ENCODE data around the gene SEC24C.

SEC24C gene

GRCh38 chr10:73763343-73763742 lies 19.2 kb downstream of the SEC24C start:
- Histone ChIP-seq H3K27me3 (ENCODE audit: control insufficient read depth, insufficient read depth, low read length) (no peaks in the 10 kb centered on the region), H3K4me3 (ENCODE audit: low read length) (no peak overlapping the region), H3K27ac (ENCODE audit: low read depth, low read length) (no peak overlapping the region), H3K4me1 (ENCODE audit: control insufficient read depth, insufficient read depth, low read length) (no peaks in the 10 kb centered on the region), H3K36me3 (ENCODE audit: control insufficient read depth, insufficient read depth, low read length) (peaks cover 72% of the 10 kb centered on the region), H3K9ac (ENCODE audit: low read length) (no peak overlapping the region)

- Histone ChIP-seq H3K4me3 (ENCODE audit: low read length) (no peak overlapping the region), H3K4me1 (ENCODE audit: control insufficient read depth, insufficient read depth, low read length) (no peaks in the 10 kb centered on the region), H3K36me3 (ENCODE audit: control insufficient read depth, insufficient read depth, low read length) (peaks cover 68% of the 10 kb centered on the region)
Measured at GRCh38 chr10:73765066-73765465, 20.9 kb downstream of the SEC24C start.

GRCh38 chr10:73768881-73769280 lies 24.7 kb downstream of the SEC24C start:
- H3K27ac ChIP-seq (ENCODE audit: low read depth, low read length), result no peak overlapping the region
- no peak overlapping the region for H3K9ac ChIP-seq (ENCODE audit: low read length)
- H3K27me3 ChIP-seq (ENCODE audit: control insufficient read depth, insufficient read depth, low read length), result no peaks in the 10 kb centered on the region
- H3K4me3 ChIP-seq (ENCODE audit: low read length), result no peak overlapping the region
- peaks cover 51% of the 10 kb centered on the region for H3K36me3 ChIP-seq (ENCODE audit: control insufficient read depth, insufficient read depth, low read length)
- H3K4me1 ChIP-seq (ENCODE audit: control insufficient read depth, insufficient read depth, low read length), result peaks cover 9% of the 10 kb centered on the region

More at GRCh38 chr10:73765066-73765465, 20.9 kb downstream of the SEC24C start:
- Histone ChIP-seq H3K27me3 (ENCODE audit: control insufficient read depth, insufficient read depth, low read length) (no peaks in the 10 kb centered on the region), H3K9ac (ENCODE audit: low read length) (no peak overlapping the region), H3K27ac (ENCODE audit: low read depth, low read length) (no peak overlapping the region)

GRCh38 chr10:73769396-73769795 lies 25.2 kb downstream of the SEC24C start:
- Histone ChIP-seq H3K4me3 (ENCODE audit: low read length) (no peak overlapping the region), H3K4me1 (ENCODE audit: control insufficient read depth, insufficient read depth, low read length) (peaks cover 12% of the 10 kb centered on the region), H3K9ac (ENCODE audit: low read length) (no peak overlapping the region), H3K27ac (ENCODE audit: low read depth, low read length) (no peak overlapping the region), H3K27me3 (ENCODE audit: control insufficient read depth, insufficient read depth, low read length) (no peaks in the 10 kb centered on the region), H3K36me3 (ENCODE audit: control insufficient read depth, insufficient read depth, low read length) (peaks cover 47% of the 10 kb centered on the region)

GRCh38 chr10:73771722-73772280 lies 27.6 kb downstream of the SEC24C start:
- H3K27me3 ChIP-seq (ENCODE audit: control insufficient read depth, insufficient read depth, low read length), result no peaks in the 10 kb centered on the region
- peak overlapping the region; percentile 93 for H3K4me3 ChIP-seq (ENCODE audit: low read length)
- H3K27ac ChIP-seq (ENCODE audit: low read depth, low read length), result peak overlapping the region; percentile 96
- H3K9ac ChIP-seq (ENCODE audit: low read length), result peak overlapping the region; percentile 58
- H3K4me1 ChIP-seq (ENCODE audit: control insufficient read depth, insufficient read depth, low read length), result peaks cover 17% of the 10 kb centered on the region
- H3K36me3 ChIP-seq (ENCODE audit: control insufficient read depth, insufficient read depth, low read length), result peaks cover 25% of the 10 kb centered on the region

GRCh38 chr10:73772281-73773151 lies 28.3 kb downstream of the SEC24C start:
- Histone ChIP-seq H3K36me3 (ENCODE audit: control insufficient read depth, insufficient read depth, low read length) (peaks cover 19% of the 10 kb centered on the region), H3K27me3 (ENCODE audit: control insufficient read depth, insufficient read depth, low read length) (no peaks in the 10 kb centered on the region), H3K4me3 (ENCODE audit: low read length) (peak overlapping the region; percentile 93), H3K4me1 (ENCODE audit: control insufficient read depth, insufficient read depth, low read length) (peaks cover 17% of the 10 kb centered on the region), H3K9ac (ENCODE audit: low read length) (peak overlapping the region; percentile 78), H3K27ac (ENCODE audit: low read depth, low read length) (peak overlapping the region; percentile 96)

- Histone ChIP-seq H3K36me3 (ENCODE audit: control insufficient read depth, insufficient read depth, low read length) (peaks cover 14% of the 10 kb centered on the region), H3K9ac (ENCODE audit: low read length) (peak overlapping the region; percentile 78), H3K4me3 (ENCODE audit: low read length) (peak overlapping the region; percentile 93), H3K27ac (ENCODE audit: low read depth, low read length) (peak overlapping the region; percentile 96), H3K27me3 (ENCODE audit: control insufficient read depth, insufficient read depth, low read length) (no peaks in the 10 kb centered on the region), H3K4me1 (ENCODE audit: control insufficient read depth, insufficient read depth, low read length) (peaks cover 17% of the 10 kb centered on the region)
Measured at GRCh38 chr10:73773152-73773879, 29.1 kb downstream of the SEC24C start.

GRCh38 chr10:73774637-73775036 lies 30.5 kb downstream of the SEC24C start:
- Histone ChIP-seq H3K4me1 (ENCODE audit: control insufficient read depth, insufficient read depth, low read length) (peaks cover 17% of the 10 kb centered on the region), H3K27ac (ENCODE audit: low read depth, low read length) (no peak overlapping the region), H3K27me3 (ENCODE audit: control insufficient read depth, insufficient read depth, low read length) (no peaks in the 10 kb centered on the region), H3K4me3 (ENCODE audit: low read length) (no peak overlapping the region), H3K36me3 (ENCODE audit: control insufficient read depth, insufficient read depth, low read length) (peaks cover 14% of the 10 kb centered on the region), H3K9ac (ENCODE audit: low read length) (peak overlapping the region; percentile 19)

GRCh38 chr10:73779018-73779417 lies 34.8 kb downstream of the SEC24C start:
- Histone ChIP-seq H3K4me3 (ENCODE audit: low read length) (no peak overlapping the region), H3K9ac (ENCODE audit: low read length) (no peak overlapping the region), H3K27me3 (ENCODE audit: control insufficient read depth, insufficient read depth, low read length) (no peaks in the 10 kb centered on the region), H3K4me1 (ENCODE audit: control insufficient read depth, insufficient read depth, low read length) (peaks cover 18% of the 10 kb centered on the region), H3K27ac (ENCODE audit: low read depth, low read length) (no peak overlapping the region), H3K36me3 (ENCODE audit: control insufficient read depth, insufficient read depth, low read length) (no peaks in the 10 kb centered on the region)

- Histone ChIP-seq H3K27ac (ENCODE audit: low read depth, low read length) (no peak overlapping the region), H3K27me3 (ENCODE audit: control insufficient read depth, insufficient read depth, low read length) (no peaks in the 10 kb centered on the region), H3K9ac (ENCODE audit: low read length) (no peak overlapping the region), H3K36me3 (ENCODE audit: control insufficient read depth, insufficient read depth, low read length) (no peaks in the 10 kb centered on the region), H3K4me3 (ENCODE audit: low read length) (no peak overlapping the region), H3K4me1 (ENCODE audit: control insufficient read depth, insufficient read depth, low read length) (peaks cover 15% of the 10 kb centered on the region)
Measured at GRCh38 chr10:73779539-73780197, 35.5 kb downstream of the SEC24C start.

GRCh38 chr10:73780301-73780700 lies 36.1 kb downstream of the SEC24C start:
- Histone ChIP-seq H3K27ac (ENCODE audit: low read depth, low read length) (no peak overlapping the region), H3K9ac (ENCODE audit: low read length) (no peak overlapping the region), H3K4me1 (ENCODE audit: control insufficient read depth, insufficient read depth, low read length) (peaks cover 15% of the 10 kb centered on the region), H3K27me3 (ENCODE audit: control insufficient read depth, insufficient read depth, low read length) (no peaks in the 10 kb centered on the region), H3K36me3 (ENCODE audit: control insufficient read depth, insufficient read depth, low read length) (no peaks in the 10 kb centered on the region), H3K4me3 (ENCODE audit: low read length) (no peak overlapping the region)

GRCh38 chr10:73780966-73781365 lies 36.8 kb downstream of the SEC24C start:
- Histone ChIP-seq H3K36me3 (ENCODE audit: control insufficient read depth, insufficient read depth, low read length) (no peaks in the 10 kb centered on the region), H3K27ac (ENCODE audit: low read depth, low read length) (peak overlapping the region; percentile 92), H3K4me1 (ENCODE audit: control insufficient read depth, insufficient read depth, low read length) (peaks cover 15% of the 10 kb centered on the region), H3K9ac (ENCODE audit: low read length) (no peak overlapping the region), H3K4me3 (ENCODE audit: low read length) (peak overlapping the region; percentile 93), H3K27me3 (ENCODE audit: control insufficient read depth, insufficient read depth, low read length) (no peaks in the 10 kb centered on the region)

Measured in rectal smooth muscle tissue (tissue), 1 donor.